Activated T-helper 1 cell treated with anti-CD3 and anti-CD28 coated beads, Interleukin-2, amount 50 U/mL, for 16 hours (primary cell): ENCODE data around the gene GNB1.
"Not testable (repeated sequence)": the region's sequence is repeated elsewhere in the genome, so short reads cannot be mapped to it uniquely, and the experiment has no call there.

ENCODE experiments used
- DNase-seq, 2 donors: peaks; one replicate each; pipeline ENCODE4 v3.0.0-alpha.2; 2020; ENCODE audit warnings: low read depth in 1 of 2, low spot score in 1 of 2

Gene GNB1

GRCh38 chr1:1752190-1752589 is 138.7 kb downstream of the GNB1 start:
- no peak for DNase-seq

GRCh38 chr1:1749941-1750340 is 140.9 kb downstream of the GNB1 start:
- not testable (repeated sequence) for DNase-seq

DNA sequence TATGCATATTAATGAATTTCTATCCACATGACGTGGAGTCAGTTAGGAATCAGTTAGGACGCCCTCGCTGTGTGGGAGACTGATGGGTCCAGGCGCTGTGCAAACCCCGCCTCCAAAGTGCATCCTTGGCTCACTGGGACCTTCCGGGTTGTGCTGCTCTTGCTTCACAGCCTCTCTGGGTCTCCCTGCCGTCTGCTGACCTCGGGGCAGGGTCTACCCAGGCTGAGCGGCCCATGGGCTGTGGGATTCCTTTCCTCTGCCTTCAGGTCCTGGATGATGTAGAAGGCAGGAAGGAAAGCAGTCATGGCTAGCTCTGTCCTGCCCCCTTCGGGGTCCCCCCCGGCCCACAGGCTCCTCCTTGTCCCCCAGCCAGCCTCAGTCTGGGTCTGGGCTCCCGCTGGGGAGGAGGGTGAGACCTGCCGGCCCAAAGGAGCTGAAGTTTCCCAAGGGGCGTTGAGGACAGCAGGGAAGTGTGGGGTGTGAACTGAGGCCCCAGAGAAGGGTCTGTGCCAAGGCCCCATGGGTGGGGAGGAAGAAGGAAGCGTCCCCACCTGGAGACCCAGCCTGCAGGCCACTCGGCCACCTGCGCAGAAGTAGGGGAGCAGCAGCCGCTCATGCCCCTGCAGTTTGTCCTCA is 142.1 kb downstream of the GNB1 start:
- DNase-seq, result no peak

GRCh38 chr1:1746566-1746909 is 144.3 kb downstream of the GNB1 start:
- DNase-seq, result not testable (repeated sequence)

DNA sequence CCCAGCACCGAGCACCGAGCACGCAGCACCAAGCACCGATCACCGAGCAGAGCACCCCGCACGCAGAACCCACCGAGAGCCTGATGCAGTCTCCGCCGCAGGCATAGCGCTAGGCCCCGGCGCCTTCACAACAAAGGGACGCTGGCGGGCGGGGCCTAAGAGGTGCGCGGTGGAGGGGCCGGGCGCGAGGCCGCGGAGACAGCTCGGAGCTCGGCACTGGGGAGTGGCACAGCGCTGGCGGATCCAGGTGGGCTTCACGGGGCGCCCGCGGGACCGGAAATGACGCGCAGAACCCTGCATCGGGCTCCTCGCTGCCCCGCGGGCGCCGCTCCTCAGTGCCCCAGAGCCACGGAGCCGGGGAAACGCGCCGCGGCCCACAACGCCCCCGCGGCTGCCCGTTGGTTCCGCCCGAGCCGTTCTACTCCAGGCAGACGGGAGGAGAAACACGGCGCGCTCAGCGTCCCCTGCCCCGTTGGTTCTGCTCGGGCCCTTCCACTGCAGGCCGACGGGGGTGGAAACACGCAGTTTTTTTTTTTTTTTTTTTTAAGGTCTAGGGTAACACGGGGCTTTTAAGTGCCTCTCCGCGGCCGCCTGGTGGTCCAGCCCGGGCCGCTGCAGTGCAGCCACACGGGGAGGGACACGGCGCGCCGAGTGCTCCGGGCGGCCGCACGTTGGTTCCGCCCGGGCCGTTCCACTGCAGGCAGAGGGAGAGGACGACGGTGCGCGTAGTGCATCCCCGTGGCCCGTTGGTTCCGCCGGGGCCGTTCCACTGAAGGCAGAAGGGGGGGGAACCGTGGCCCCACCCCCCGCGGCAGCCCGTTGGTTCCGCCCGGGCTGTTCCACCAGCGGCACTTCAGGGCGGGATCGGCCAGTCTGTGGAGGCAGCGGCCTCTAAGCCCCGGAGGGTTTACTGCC is 145.0 kb downstream of the GNB1 start:
- DNase-seq, result peak; percentile 71 to 93

DNA sequence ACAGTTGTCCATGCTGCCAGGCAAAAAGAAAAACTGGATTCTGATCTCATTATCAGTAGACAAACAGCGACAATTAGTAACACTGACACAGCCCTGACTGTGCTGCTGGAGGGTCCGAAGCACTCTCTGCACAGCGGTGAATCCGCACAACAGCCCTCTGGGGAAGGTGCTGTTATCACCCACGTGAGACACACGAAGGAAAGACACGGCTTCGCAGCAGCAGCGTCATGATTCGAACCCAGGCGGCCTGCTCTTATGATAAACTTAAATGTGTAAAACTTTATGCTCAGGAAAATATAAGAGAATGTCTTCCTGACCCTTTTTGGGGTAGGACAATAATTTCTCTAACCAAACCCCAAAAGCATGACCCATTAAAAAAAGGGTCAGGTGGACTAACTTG is 148.4 kb downstream of the GNB1 start:
- not testable (repeated sequence) for DNase-seq

- not testable (repeated sequence) for DNase-seq
Measured at GRCh38 chr1:1741013-1741412, 149.9 kb downstream of the GNB1 start.

- not testable (repeated sequence) for DNase-seq
Measured at GRCh38 chr1:1738799-1739337, 152.0 kb downstream of the GNB1 start.

- not testable (repeated sequence) for DNase-seq
Measured at GRCh38 chr1:1737675-1738590, 153.0 kb downstream of the GNB1 start.
